Erythroblast (primary cell): ENCODE measurements around the gene BACH2.
A peak's percentile ranks its signal among the peaks of the same experiment; 100 is the strongest.
"Not testable (repeated sequence)": the region's sequence is repeated elsewhere in the genome, so short reads cannot be mapped to it uniquely, and the experiment has no call there.

ENCODE experiments used
- DNase-seq, 2 experiments: peaks; one replicate each; lab custom pipeline; 2025; lab: John Stamatoyannopoulos, UW
- GATA1 ChIP-seq: IDR thresholded peaks from 2 replicates; pipeline ENCODE4 v1.6.1; 2011; ENCODE audit warnings: low read depth, mild to moderate bottlenecking, control low read depth, low read length, moderate library complexity
- POLR2A ChIP-seq: IDR thresholded peaks from 2 replicates; pipeline ENCODE4 v1.6.1; 2011; ENCODE audit warnings: mild to moderate bottlenecking, low read length

BACH2 gene

GRCh38 chr6:89975991-89976693, 320.5 kb downstream of the BACH2 start:
- no peak for DNase-seq
- TF ChIP-seq GATA1, result no peak
- TF ChIP-seq POLR2A, result no peak

- DNase-seq, result no peak
Measured at GRCh38 chr6:89975366-89975765, 321.3 kb downstream of the BACH2 start.

GRCh38 chr6:89974834-89975233, 321.8 kb downstream of the BACH2 start:
- TF ChIP-seq GATA1 (no peak), POLR2A (no peak)
- no peak for DNase-seq

More at GRCh38 chr6:89975366-89975765, 321.3 kb downstream of the BACH2 start:
- TF ChIP-seq GATA1 (no peak), POLR2A (no peak)

GRCh38 chr6:89972025-89972381, 324.6 kb downstream of the BACH2 start:
- DNase-seq, result no peak
- no peak for TF ChIP-seq POLR2A
- no peak for TF ChIP-seq GATA1

- not testable (repeated sequence) for DNase-seq
Measured at GRCh38 chr6:89971338-89972024, 325.2 kb downstream of the BACH2 start.

- peak; percentile 43 to 55 for DNase-seq
- TF ChIP-seq GATA1 (no peak), POLR2A (no peak)
Measured at GRCh38 chr6:89970609-89971337, 325.9 kb downstream of the BACH2 start.

GRCh38 chr6:89970072-89970471, 326.6 kb downstream of the BACH2 start:
- DNase-seq, result peak in 1 of 2 experiments; percentile 7
- no peak for TF ChIP-seq GATA1
- no peak for TF ChIP-seq POLR2A

- TF ChIP-seq POLR2A (no peak), GATA1 (no peak)
- no peak for DNase-seq
Measured at GRCh38 chr6:89966913-89967312, 329.7 kb downstream of the BACH2 start.

GRCh38 chr6:89966228-89966544, 330.5 kb downstream of the BACH2 start:
- DNase-seq, result no peak
- TF ChIP-seq POLR2A (no peak), GATA1 (no peak)

- TF ChIP-seq GATA1, result no peak
- TF ChIP-seq POLR2A, result no peak
- no peak for DNase-seq
Measured at GRCh38 chr6:89965441-89966227, 331.0 kb downstream of the BACH2 start.

GRCh38 chr6:89963391-89963790, 333.3 kb downstream of the BACH2 start:
- TF ChIP-seq GATA1 (no peak), POLR2A (no peak)
- DNase-seq, result no peak

GRCh38 chr6:89961481-89961880, 335.2 kb downstream of the BACH2 start:
- no peak for DNase-seq
- TF ChIP-seq POLR2A, result no peak

GRCh38 chr6:89959883-89960282, 336.8 kb downstream of the BACH2 start:
- TF ChIP-seq POLR2A (no peak), GATA1 (no peak)
- DNase-seq, result no peak

- DNase-seq, result no peak
- no peak for TF ChIP-seq POLR2A
- TF ChIP-seq GATA1, result no peak
Measured at GRCh38 chr6:89956182-89956581, 340.5 kb downstream of the BACH2 start.
